Neuronal stem cell (in vitro differentiated cells): ENCODE measurements around the gene CFHR5.

Source experiments
- DNase-seq: peaks from one replicate; pipeline ENCODE4 v3.0.0-alpha.2; 2013; ENCODE audit warnings: low spot score
- H2AFZ ChIP-seq: one replicate; pipeline ENCODE4 v1.6.1; 2013; ENCODE audit warnings: mild to moderate bottlenecking, low read length, inconsistent platforms
- H2AK5ac ChIP-seq: 2 replicates; pipeline ENCODE4 v1.6.1; 2013; ENCODE audit warnings: low read depth, mild to moderate bottlenecking, inconsistent platforms, low read length, moderate library complexity, mixed read lengths
- H2BK120ac ChIP-seq: 2 replicates; pipeline ENCODE4 v1.6.1; 2013; ENCODE audit warnings: low read depth, mild to moderate bottlenecking, inconsistent platforms, low read length, moderate library complexity, mixed read lengths
- H2BK12ac ChIP-seq: one replicate; pipeline ENCODE4 v1.6.1; 2013; ENCODE audit warnings: low read length, inconsistent platforms
- H2BK15ac ChIP-seq: 2 replicates; pipeline ENCODE4 v1.6.1; 2013; ENCODE audit warnings: mild to moderate bottlenecking, low read length, inconsistent platforms, mixed read lengths
- H2BK5ac ChIP-seq: one replicate; pipeline ENCODE4 v1.6.1; 2013; ENCODE audit warnings: inconsistent platforms, mild to moderate bottlenecking, low read length, moderate library complexity
- H3K14ac ChIP-seq: one replicate; pipeline ENCODE4 v1.6.1; 2013; ENCODE audit warnings: low read length, inconsistent platforms
- H3K18ac ChIP-seq: 2 replicates; pipeline ENCODE4 v1.6.1; 2013; ENCODE audit warnings: low read length, inconsistent platforms
- H3K23ac ChIP-seq: 2 replicates; pipeline ENCODE4 v1.6.1; 2013; ENCODE audit warnings: low read depth, mild to moderate bottlenecking, mixed read lengths, low read length, inconsistent platforms; ENCODE audit not compliant: poor library complexity
- H3K27ac ChIP-seq: replicated peaks from 3 replicates; pipeline ENCODE4 v1.5.1; 2013; ENCODE audit warnings: low read length, inconsistent platforms
- H3K27me3 ChIP-seq, 3 experiments: 2 replicates each; pipeline ENCODE4 v1.6.1; 2013; ENCODE audit warnings: low read length in 3 of 3, mild to moderate bottlenecking in 2 of 3, inconsistent platforms in 1 of 3, low read depth in 1 of 3, mixed read lengths in 1 of 3, moderate library complexity in 1 of 3; ENCODE audit not compliant: control insufficient read depth in 3 of 3, insufficient read depth in 3 of 3
- H3K36me3 ChIP-seq, 2 donors: replicated peaks in 1 of 2; 2 replicates each; pipeline ENCODE4 v1.6.1; 2013; ENCODE audit warnings: low read length in 2 of 2; ENCODE audit not compliant: control insufficient read depth in 2 of 2, insufficient read depth in 2 of 2
- H3K4ac ChIP-seq: 2 replicates; pipeline ENCODE4 v1.6.1; 2013; ENCODE audit warnings: inconsistent platforms, mild to moderate bottlenecking, low read length, moderate library complexity
- H3K4me1 ChIP-seq, 2 donors: 1 replicate in 1 of 2; 2 replicates in 1 of 2; pipeline ENCODE4 v1.6.1; 2013; ENCODE audit warnings: low read length in 2 of 2, low read depth in 1 of 2; ENCODE audit not compliant: control insufficient read depth in 2 of 2, insufficient read depth in 1 of 2
- H3K4me2 ChIP-seq: one replicate; pipeline ENCODE4 v1.6.1; 2013; ENCODE audit warnings: mild to moderate bottlenecking, low read length, inconsistent platforms; ENCODE audit not compliant: insufficient read depth, poor library complexity, severe bottlenecking
- H3K4me3 ChIP-seq, 2 donors: 2 replicates each; pipeline ENCODE4 v1.5.1; 2013; ENCODE audit warnings: low read length in 2 of 2, mild to moderate bottlenecking in 2 of 2, inconsistent platforms in 1 of 2, moderate library complexity in 1 of 2
- H3K79me1 ChIP-seq: one replicate; pipeline ENCODE4 v1.6.1; 2013; ENCODE audit warnings: low read depth, mild to moderate bottlenecking, inconsistent platforms, low read length, moderate library complexity
- H3K9ac ChIP-seq: one replicate; pipeline ENCODE4 v1.6.1; 2013; ENCODE audit warnings: mild to moderate bottlenecking, low read depth, low read length, inconsistent platforms; ENCODE audit not compliant: poor library complexity
- H3K9me3 ChIP-seq, 2 donors: replicated peaks in 1 of 2; 2 replicates each; pipeline versions ENCODE3 to v1.6.1; 2013; ENCODE audit warnings: low read length in 2 of 2, mild to moderate bottlenecking in 2 of 2, inconsistent platforms in 1 of 2, low read depth in 1 of 2, mixed read lengths in 1 of 2, moderate library complexity in 1 of 2; ENCODE audit not compliant: control insufficient read depth in 2 of 2, insufficient read depth in 1 of 2
- H4K8ac ChIP-seq: one replicate; pipeline ENCODE4 v1.6.1; 2013; ENCODE audit warnings: low read depth, mild to moderate bottlenecking, inconsistent platforms, low read length, moderate library complexity
- H4K91ac ChIP-seq: one replicate; pipeline ENCODE4 v1.6.1; 2013; ENCODE audit warnings: low read length, low read depth, mild to moderate bottlenecking, inconsistent platforms; ENCODE audit not compliant: poor library complexity
- WGBS, 2 donors: extraction: QIAGEN DNeasy Blood & Tissue Kit; methylation state at CpG; one replicate each; pipeline ENCODE4 v1.1.7; 2013; ENCODE audit warnings: missing lambda C conversion rate in 2 of 2, mixed read lengths in 1 of 2; ENCODE audit not compliant: insufficient read length in 2 of 2, insufficient replicate concordance in 1 of 2; ENCODE audit errors: extremely low coverage in 2 of 2; 5-methylcytosine and 5-hydroxymethylcytosine counted together

The CFHR5 gene

DNA sequence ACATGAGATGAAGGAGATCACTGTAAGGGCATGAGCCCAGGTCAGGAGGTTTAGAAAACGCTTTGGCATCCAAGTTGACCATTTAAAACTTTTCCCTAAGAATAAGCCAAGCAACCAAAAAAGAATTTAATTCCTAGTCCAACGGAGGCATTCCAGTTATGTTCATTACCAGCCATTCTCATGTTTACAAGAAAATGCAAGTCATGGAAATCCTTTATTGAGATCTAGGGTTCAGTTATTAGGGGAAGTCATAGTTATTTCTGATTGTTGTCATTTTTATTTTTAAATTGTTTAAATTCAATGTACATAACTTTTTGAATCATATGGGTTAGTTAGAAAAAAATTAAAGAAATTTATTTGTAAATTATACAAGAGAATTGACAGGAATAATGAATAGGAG is 24.5 kb downstream of the CFHR5 start:
- no peaks in the 10 kb centered on the region for H3K36me3 ChIP-seq
- no peak overlapping the region for H3K4me2 ChIP-seq
- no peak overlapping the region for H2BK12ac ChIP-seq
- no peak overlapping the region for H3K27ac ChIP-seq
- no peak overlapping the region for H3K4ac ChIP-seq
- no CpG with 5 or more reads among the region's 2 CpGs for WGBS, 2 donors
- H2BK120ac ChIP-seq, result no peak overlapping the region
- no peaks in the 10 kb centered on the region for H3K9me3 ChIP-seq
- no peak overlapping the region for H2BK5ac ChIP-seq
- no peak overlapping the region for H3K18ac ChIP-seq
- H4K91ac ChIP-seq, result no peak overlapping the region
- H3K14ac ChIP-seq, result no peak overlapping the region
- H3K9ac ChIP-seq, result no peak overlapping the region
- no peaks in the 10 kb centered on the region for H3K4me1 ChIP-seq
- no peak overlapping the region for H3K23ac ChIP-seq
- H2AFZ ChIP-seq, result no peak overlapping the region
- H3K79me1 ChIP-seq, result no peaks in the 10 kb centered on the region
- no peak for DNase-seq
- H4K8ac ChIP-seq, result no peak overlapping the region
- no peak overlapping the region for H3K4me3 ChIP-seq
- H2BK15ac ChIP-seq, result no peak overlapping the region
- H2AK5ac ChIP-seq, result no peak overlapping the region
- no peaks in the 10 kb centered on the region for H3K27me3 ChIP-seq

DNA sequence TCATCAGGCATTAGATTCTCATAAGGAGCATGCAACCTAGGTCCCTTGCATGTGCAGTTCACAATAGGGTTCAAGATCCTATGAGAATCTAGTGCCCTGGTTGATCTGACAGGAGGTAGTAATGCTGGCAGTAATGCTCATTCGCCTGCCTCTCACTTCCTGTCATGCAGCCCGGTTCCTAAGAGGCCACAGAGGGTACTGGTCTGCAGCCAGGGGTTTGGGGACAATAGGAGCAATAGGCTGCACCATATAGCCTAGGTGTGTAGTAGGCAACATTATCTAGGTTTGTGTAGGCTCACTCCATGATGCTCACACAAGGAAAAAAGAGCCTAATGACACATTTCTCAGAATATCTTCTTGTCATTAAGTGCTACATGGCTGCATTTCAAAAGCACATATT is 25.8 kb downstream of the CFHR5 start:
- Histone ChIP-seq H3K9me3 (no peaks in the 10 kb centered on the region), H3K14ac (no peak overlapping the region), H2BK12ac (no peak overlapping the region), H4K8ac (no peak overlapping the region), H3K36me3 (no peaks in the 10 kb centered on the region), H3K23ac (no peak overlapping the region), H3K4me3 (no peak overlapping the region), H3K18ac (no peak overlapping the region), H2AK5ac (no peak overlapping the region), H3K27ac (no peak overlapping the region), H3K9ac (no peak overlapping the region), H3K79me1 (no peaks in the 10 kb centered on the region), H2AFZ (no peak overlapping the region), H3K27me3 (no peaks in the 10 kb centered on the region), H2BK15ac (no peak overlapping the region), H3K4me1 (no peaks in the 10 kb centered on the region), H3K4ac (no peak overlapping the region), H2BK5ac (no peak overlapping the region), H3K4me2 (no peak overlapping the region), H4K91ac (no peak overlapping the region), H2BK120ac (no peak overlapping the region)
- no peak for DNase-seq
- WGBS, 2 donors, result no CpG with 5 or more reads among the region's 2 CpGs

DNA sequence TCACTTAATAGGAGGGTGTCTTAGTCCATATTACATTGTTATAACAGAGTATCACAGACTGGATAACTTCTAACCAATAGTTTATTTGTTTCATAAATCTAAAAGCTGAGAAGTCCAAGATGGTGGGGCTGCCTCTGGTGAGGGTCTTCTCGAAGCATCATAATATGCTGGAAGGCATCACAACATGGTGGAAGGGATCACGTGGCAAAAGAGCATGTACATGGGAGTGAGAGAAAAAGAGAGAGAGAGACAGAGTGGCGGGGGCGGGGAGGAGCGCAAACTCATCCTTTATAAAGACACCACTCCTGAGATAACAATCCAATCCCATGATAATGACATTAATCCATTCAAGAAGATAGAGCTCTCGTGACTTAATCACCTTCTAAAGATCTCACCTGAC is 31.5 kb downstream of the CFHR5 start:
- Histone ChIP-seq H3K18ac (no peak overlapping the region), H3K27me3 (no peaks in the 10 kb centered on the region), H2AK5ac (no peak overlapping the region), H3K79me1 (no peaks in the 10 kb centered on the region), H2BK5ac (no peak overlapping the region), H3K36me3 (no peaks in the 10 kb centered on the region), H3K4me2 (no peak overlapping the region), H2BK12ac (no peak overlapping the region), H2BK120ac (no peak overlapping the region), H3K27ac (no peak overlapping the region), H3K23ac (no peak overlapping the region), H4K91ac (no peak overlapping the region), H3K9me3 (peaks cover 0 to 4% of the 10 kb centered on the region in 2 donors), H3K4ac (no peak overlapping the region), H3K9ac (no peak overlapping the region), H3K4me1 (no peaks in the 10 kb centered on the region), H2AFZ (no peak overlapping the region), H2BK15ac (no peak overlapping the region), H4K8ac (no peak overlapping the region), H3K14ac (no peak overlapping the region), H3K4me3 (no peak overlapping the region)
- DNase-seq, result no peak
- WGBS, 2 donors, result no CpG with 5 or more reads among the region's 6 CpGs

DNA sequence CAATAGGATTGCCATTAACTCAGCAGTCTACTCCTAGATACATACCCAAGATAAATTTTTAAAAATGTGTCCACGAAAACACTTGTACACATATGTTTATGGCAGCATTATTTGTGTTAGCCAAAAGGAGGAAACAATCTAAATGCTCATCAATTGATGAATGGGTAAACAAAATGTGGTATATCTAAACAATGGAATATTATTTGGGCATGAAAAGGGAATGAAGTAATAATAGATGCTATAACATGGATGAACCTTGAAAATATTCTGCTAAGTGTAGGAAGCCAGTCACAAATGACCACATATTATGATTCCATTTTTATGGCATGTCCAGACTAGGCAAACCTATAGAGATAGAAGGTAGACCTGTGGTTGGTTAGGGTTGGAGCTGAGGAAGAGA is 34.3 kb downstream of the CFHR5 start:
- Histone ChIP-seq H3K36me3 (no peaks in the 10 kb centered on the region), H3K18ac (no peak overlapping the region), H4K91ac (no peak overlapping the region), H4K8ac (no peak overlapping the region), H2BK5ac (no peak overlapping the region), H2BK15ac (no peak overlapping the region), H2BK12ac (no peak overlapping the region), H2AK5ac (no peak overlapping the region), H3K4ac (no peak overlapping the region), H3K4me3 (no peak overlapping the region), H3K79me1 (no peaks in the 10 kb centered on the region), H3K14ac (no peak overlapping the region), H3K4me1 (no peaks in the 10 kb centered on the region), H3K9me3 (peaks cover 0 to 4% of the 10 kb centered on the region in 2 donors), H3K23ac (no peak overlapping the region), H3K27me3 (no peaks in the 10 kb centered on the region), H3K4me2 (no peak overlapping the region), H2BK120ac (no peak overlapping the region), H2AFZ (no peak overlapping the region), H3K27ac (no peak overlapping the region), H3K9ac (no peak overlapping the region)
- WGBS, 2 donors, result no CpG with 5 or more reads among the region's 1 CpG
- no peak for DNase-seq
